ENCODE data around the gene AP2A2. TPM values are rescaled to one million over a fixed set of nuclear protein-coding genes. Genes with fewer than 3 reads are reported as not detected.
"Not testable (repeated sequence)": the region's sequence is repeated elsewhere in the genome, so short reads cannot be mapped to it uniquely, and the experiment has no call there.

AP2A2 gene
- total RNA-seq, 1 experiment from 2014 or later, result 38.5 TPM

- no peak for DNase-seq (ENCODE audit: low spot score)
Measured at GRCh38 chr11:972523-973211, 47.0 kb downstream of the AP2A2 start.

DNA sequence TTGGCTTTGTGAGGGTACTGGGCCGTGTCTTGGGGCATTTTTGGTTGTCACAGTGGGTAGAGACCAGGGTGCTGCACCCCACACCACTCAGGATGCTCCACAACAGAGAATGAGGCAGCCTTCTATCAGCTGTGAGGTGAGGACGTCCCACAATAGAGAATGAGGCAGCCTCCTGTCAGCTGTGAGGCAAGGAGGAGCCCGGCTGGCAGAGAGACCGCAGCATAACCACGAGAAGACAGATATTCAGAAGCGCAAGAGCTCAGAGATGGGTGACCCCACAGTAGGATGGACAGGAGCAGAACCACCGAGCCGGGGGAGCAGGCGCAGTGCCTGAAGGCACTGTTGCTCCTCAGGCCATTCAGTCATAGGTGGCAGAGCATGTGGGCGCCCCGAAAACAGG lies 47.6 kb downstream of the AP2A2 start:
- DNase-seq (ENCODE audit: low spot score), result no peak

- not testable (repeated sequence) for DNase-seq (ENCODE audit: low spot score)
Measured at GRCh38 chr11:975376-975775, 49.7 kb downstream of the AP2A2 start.

DNA sequence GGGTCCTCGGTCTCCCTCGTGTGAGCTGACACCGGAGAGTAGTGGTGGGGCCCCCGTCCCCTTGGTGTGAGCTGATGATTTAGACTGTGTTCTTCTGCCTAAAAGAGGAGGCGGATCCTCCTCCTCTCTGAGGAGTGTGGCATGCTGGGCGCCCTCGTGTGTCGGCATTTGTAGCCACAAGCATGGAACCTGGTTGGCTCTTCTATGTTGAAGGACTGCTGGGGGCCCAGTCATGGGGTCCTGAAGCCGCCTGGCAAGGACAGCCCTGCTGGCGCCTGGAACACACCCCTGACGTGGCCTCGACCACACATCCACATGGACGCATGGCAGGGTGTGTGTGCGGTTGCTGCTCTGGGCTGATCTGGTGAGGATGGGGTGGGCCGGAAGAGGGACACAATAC lies 50.2 kb downstream of the AP2A2 start:
- DNase-seq (ENCODE audit: low spot score), result peak; percentile 47

GRCh38 chr11:976431-977160 lies 50.9 kb downstream of the AP2A2 start:
- DNase-seq (ENCODE audit: low spot score), result no peak

- no peak for DNase-seq (ENCODE audit: low spot score)
Measured at GRCh38 chr11:977830-978720, 52.4 kb downstream of the AP2A2 start.

- no peak for DNase-seq (ENCODE audit: low spot score)
Measured at GRCh38 chr11:978781-979180, 53.1 kb downstream of the AP2A2 start.

DNA sequence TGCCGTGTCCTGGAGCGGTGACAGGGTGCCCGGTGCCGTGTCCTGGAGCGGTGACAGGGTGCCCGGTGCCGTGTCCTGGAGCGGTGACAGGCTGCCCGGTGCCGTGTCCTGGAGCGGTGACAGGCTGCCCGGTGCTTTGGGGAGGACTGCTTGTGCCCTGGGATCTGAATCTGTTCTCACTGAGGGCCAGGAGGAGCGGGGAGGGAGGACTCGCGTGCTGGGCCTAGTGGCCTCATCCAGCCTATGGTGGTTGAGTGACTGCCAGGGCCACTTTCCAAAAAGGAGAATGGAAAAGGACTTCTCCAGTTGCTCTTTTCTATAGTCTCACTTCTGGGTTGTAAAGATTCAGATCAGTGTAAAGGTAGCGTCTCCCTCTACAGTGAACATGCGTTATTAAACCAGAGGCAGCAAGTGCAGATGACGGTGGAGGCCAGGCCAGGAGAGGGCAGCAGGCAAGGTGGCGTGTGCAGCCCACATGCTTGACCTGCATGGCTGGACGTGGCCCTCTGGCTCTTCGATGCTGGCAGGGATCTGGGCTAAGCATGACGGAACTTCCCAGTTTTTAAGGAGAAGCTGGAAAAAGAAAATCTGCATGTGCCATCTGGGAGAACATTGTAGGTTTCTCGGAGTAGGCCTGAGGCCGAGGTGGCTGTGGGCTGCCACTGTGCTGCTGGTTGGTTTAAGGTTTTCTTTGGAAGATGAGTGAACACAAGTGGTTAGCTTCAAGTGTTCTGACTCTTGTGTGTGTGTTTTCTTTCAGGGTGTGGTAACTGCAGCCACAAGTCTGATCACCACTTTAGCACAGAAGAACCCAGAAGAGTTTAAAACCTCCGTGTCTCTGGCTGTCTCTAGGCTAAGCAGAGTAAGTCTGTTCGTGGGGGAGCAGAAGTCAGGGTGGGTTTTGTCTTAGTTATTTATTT lies 55.0 kb downstream of the AP2A2 start:
- DNase-seq (ENCODE audit: low spot score), result no peak

- no peak for DNase-seq (ENCODE audit: low spot score)
Measured at GRCh38 chr11:981764-982163, 56.1 kb downstream of the AP2A2 start.

DNA sequence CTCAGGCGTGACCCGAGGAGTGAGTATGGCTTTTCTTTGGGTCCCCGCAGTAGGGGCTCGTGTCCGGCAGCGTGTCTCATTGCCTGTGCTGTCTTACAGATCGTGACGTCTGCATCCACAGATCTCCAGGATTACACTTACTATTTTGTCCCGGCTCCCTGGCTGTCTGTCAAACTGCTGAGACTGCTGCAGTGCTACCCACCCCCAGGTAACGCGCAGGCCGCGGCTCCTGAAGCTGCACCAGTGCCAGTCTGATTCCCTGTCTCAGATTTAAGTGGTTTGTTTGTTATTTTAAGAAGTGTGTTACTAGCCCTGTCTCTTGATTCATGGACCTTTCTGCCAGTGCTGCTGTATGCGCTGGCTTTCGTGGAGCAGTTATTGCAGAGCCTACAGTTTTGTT lies 58.9 kb downstream of the AP2A2 start:
- DNase-seq (ENCODE audit: low spot score), result no peak

DNA sequence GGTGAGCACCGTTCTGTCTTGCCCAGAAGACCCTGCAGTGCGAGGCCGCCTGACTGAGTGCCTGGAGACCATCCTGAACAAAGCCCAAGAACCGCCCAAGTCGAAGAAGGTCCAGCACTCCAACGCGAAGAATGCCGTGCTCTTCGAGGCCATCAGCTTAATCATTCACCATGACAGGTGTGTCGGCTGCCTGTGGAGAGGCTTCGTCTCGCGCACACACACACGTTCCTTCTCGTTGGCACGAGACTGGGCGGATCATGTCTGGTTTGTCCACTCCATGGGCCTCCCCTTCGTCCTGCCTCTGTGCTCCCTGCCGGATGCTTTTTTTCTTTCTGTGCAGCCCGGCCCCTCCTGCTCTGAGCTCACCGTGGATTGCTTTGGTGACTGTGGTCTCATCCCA lies 59.7 kb downstream of the AP2A2 start:
- no peak for DNase-seq (ENCODE audit: low spot score)

- DNase-seq (ENCODE audit: low spot score), result no peak
Measured at GRCh38 chr11:985848-986247, 60.2 kb downstream of the AP2A2 start.

DNA sequence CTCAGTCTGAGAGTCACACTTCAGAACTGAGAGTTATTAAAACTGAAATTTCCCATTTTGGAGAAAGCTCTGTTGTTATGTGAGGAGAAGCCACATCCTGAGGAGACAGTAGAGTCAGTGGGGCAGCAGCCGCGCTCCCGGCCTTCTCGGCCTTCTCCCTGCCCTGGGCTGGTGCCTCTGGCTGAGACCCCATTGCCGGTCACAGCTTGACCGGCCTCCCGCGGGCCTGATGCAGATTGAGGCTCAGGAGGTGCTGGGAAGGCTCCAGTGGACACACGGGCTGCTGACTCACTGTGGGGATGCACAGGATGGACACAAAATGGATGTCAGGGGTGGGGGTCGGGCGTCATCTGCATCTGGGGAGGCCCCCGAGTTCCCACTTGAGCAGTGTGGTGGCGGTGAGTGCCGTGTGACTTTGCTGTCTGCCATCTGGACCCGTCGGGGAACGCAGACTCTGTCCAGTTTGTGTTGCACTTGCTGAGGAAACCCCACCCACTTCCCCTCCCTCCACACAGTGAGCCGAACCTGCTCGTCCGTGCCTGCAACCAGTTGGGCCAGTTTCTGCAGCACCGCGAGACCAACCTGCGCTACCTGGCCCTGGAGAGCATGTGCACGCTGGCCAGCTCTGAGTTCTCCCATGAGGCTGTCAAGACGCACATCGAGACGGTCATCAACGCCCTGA lies 60.7 kb downstream of the AP2A2 start:
- peak; percentile 61 for DNase-seq (ENCODE audit: low spot score)

GRCh38 chr11:986952-987305 lies 61.3 kb downstream of the AP2A2 start:
- DNase-seq (ENCODE audit: low spot score), result no peak

DNA sequence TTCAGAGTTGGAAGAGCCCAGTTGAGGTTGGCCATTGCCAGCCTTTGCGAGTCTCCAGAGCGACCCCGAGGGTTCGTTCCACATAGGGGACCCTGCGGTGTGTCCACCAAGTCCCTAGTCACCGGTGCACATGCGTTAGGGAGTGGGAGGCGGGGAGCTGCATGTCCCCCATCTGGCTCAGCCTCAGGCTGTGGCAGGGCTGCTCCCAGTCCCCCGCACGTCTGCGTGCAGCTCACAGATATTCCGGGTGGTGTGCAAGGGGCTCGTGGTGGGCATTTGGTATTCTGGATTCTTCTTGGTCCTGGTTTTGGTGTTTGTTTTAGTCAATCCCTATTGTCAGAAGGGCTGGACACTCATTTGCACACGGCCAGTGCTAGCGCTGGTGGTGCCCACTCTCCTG lies 62.0 kb downstream of the AP2A2 start:
- no peak for DNase-seq (ENCODE audit: low spot score)

- no peak for DNase-seq (ENCODE audit: low spot score)
Measured at GRCh38 chr11:990101-990500, 64.4 kb downstream of the AP2A2 start.

- DNase-seq (ENCODE audit: low spot score), result no peak
Measured at GRCh38 chr11:991034-991433, 65.4 kb downstream of the AP2A2 start.

- no peak for DNase-seq (ENCODE audit: low spot score)
Measured at GRCh38 chr11:991711-992307, 66.1 kb downstream of the AP2A2 start.

DNA sequence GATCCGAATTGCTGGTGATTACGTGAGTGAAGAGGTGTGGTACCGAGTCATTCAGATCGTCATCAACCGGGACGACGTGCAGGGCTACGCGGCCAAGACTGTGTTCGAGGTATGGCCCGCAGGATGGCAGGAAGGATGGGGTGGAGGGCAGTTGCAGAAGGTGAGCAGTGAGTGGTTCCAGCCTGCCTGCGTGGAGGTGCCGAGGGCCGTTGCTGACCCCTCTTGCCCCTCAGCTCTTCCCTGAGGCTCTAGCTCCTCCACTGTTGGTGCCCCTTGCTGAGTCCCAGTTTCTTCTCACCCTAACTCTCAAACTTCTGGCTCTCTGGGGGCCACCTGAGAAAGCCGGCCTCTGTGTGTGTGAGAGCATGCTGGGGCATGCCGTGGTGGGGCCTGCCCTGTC lies 66.9 kb downstream of the AP2A2 start:
- no peak for DNase-seq (ENCODE audit: low spot score)

DNA sequence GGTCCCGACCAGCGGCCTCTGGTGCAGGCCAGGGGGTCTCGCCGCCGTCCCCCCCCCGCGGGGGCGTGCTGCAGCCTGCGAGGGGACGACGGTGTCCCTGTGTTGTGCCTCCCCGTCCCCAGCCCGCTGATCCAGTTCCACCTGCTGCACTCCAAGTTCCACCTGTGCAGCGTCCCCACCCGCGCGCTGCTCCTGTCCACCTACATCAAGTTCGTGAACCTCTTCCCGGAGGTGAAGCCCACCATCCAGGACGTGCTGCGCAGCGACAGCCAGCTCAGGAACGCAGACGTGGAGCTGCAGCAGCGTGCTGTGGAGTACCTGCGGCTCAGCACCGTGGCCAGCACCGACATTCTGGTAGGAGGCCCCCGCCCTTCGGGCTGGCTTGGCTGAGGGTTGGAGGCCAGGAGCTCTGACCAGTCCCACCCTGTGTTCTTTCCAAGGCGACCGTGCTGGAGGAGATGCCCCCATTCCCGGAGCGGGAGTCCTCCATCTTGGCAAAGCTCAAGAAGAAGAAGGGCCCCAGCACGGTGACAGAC lies 68.0 kb downstream of the AP2A2 start:
- no peak for DNase-seq (ENCODE audit: low spot score)
